HCT116 (cell line): ENCODE measurements around the gene EXOC6B. TPM values are rescaled to one million over a fixed set of nuclear protein-coding genes. Genes with fewer than 3 reads are reported as not detected.

Experiments
- ATAC-seq: fragments of 200-7000 bp; cut with Tn5 transposase; 2 replicates; pipeline ENCODE4 v1.9.1; 2020; ENCODE audit warnings: mild to moderate bottlenecking, moderate library complexity
- BruUV-seq: library from RNA; stranded (reverse); fragments of 400-500 nt; replicated peaks from 2 replicates; lab custom pipeline; 2021; lab: Mats Ljungman, UMichigan
- CTCF ChIA-PET: fragments of 300-600 bp; sonication (Branson Sonifier 250); formaldehyde crosslinking; loops from one replicate; lab custom pipeline; 2021; ENCODE audit warnings: antibody characterized with exemption; lab: Charles Lee
- POLR2A ChIA-PET: fragments of 300-600, 350-600 bp; sonication (Branson Sonifier 250); formaldehyde crosslinking; loops from one replicate; lab custom pipeline; 2021; ENCODE audit warnings: antibody characterized with exemption; lab: Charles Lee
- RAD21 ChIA-PET, 2 experiments: fragments of 300-600 bp; sonication (Branson Sonifier 250); formaldehyde crosslinking; loops; one replicate each; lab custom pipeline; 2023; ENCODE audit warnings: low total read pairs in 2 of 2; ENCODE audit not compliant: uncharacterized antibody in 2 of 2, unreplicated experiment in 2 of 2, low non-redundant PET in 1 of 2; lab: Charles Lee
- DNase-seq: peaks from one replicate; pipeline ENCODE4 v3.0.0-alpha.2; 2010; ENCODE audit warnings: low read depth, low spot score
- H2AFZ ChIP-seq: fragments of 200-600 bp; shearing (Covaris generic), sonication (generic); 2 replicates; pipeline ENCODE4 v1.6.1; 2017; ENCODE audit warnings: low read depth, mixed run types, mixed read lengths, antibody characterized with exemption, low read length; ENCODE audit not compliant: poor library complexity, severe bottlenecking
- H3K27ac ChIP-seq: 2 replicates; pipeline ENCODE4 v1.5.1; 2012; ENCODE audit warnings: low read depth, low read length
- H3K27me3 ChIP-seq: fragments of 200-600 bp; sonication (generic); 2 replicates; pipeline ENCODE4 v1.6.1; 2016; ENCODE audit warnings: mixed run types, low read length, mixed read lengths; ENCODE audit not compliant: insufficient read depth
- H3K36me3 ChIP-seq, 2 experiments: fragments of 200-500 bp in 1 of 2; fragments of 200-600 bp in 1 of 2; sonication (Bioruptor generic) in 1 of 2; sonication (generic) in 1 of 2; 2 replicates each; pipeline versions ENCODE4 v1.5.1 to v1.6.1; 2014 to 2016; ENCODE audit warnings: low read length in 2 of 2, inconsistent platforms in 1 of 2, mixed read lengths in 1 of 2, mixed run types in 1 of 2; ENCODE audit not compliant: insufficient read depth in 2 of 2, control insufficient read depth in 1 of 2
- H3K4me1 ChIP-seq, 2 experiments: fragments of 200-600 bp in 1 of 2; sonication (generic) in 1 of 2; 2 replicates each; pipeline versions ENCODE4 v1.5.1 to v1.6.1; 2012 to 2017; ENCODE audit warnings: low read length in 2 of 2, inconsistent platforms in 1 of 2, mild to moderate bottlenecking in 1 of 2, mixed read lengths in 1 of 2, mixed run types in 1 of 2, moderate library complexity in 1 of 2; ENCODE audit not compliant: insufficient read depth in 2 of 2, control insufficient read depth in 1 of 2
- H3K4me2 ChIP-seq: fragments of 200-600 bp; sonication (generic); 2 replicates; pipeline ENCODE4 v1.6.1; 2017; ENCODE audit warnings: mixed run types, low read length, mixed read lengths
- H3K4me3 ChIP-seq, 2 experiments: fragments of 200-600 bp in 1 of 2; sonication (generic) in 1 of 2; replicated peaks in 1 of 2; 2 replicates each; pipeline ENCODE4 v1.5.1; 2011 to 2016; ENCODE audit warnings: low read length in 2 of 2, control low read depth in 1 of 2, low read depth in 1 of 2, mild to moderate bottlenecking in 1 of 2, mixed read lengths in 1 of 2, mixed run types in 1 of 2
- H3K79me2 ChIP-seq: fragments of 200-600 bp; sonication (generic); 2 replicates; pipeline ENCODE4 v1.6.1; 2017; ENCODE audit warnings: mild to moderate bottlenecking, mixed run types, low read length, moderate library complexity, mixed read lengths; ENCODE audit not compliant: insufficient read depth
- H3K9ac ChIP-seq: fragments of 200-600 bp; sonication (generic); 2 replicates; pipeline ENCODE4 v1.6.1; 2016; ENCODE audit warnings: low read length, mixed read lengths
- H3K9me2 ChIP-seq: fragments of 200-600 bp; sonication (generic), shearing (Covaris generic); 2 replicates; pipeline ENCODE4 v1.6.1; 2017; ENCODE audit warnings: mixed run types, mild to moderate bottlenecking, moderate library complexity; ENCODE audit not compliant: insufficient read depth
- H3K9me3 ChIP-seq, 2 experiments: fragments of 200-500 bp in 1 of 2; fragments of 200-600 bp in 1 of 2; sonication (Bioruptor generic) in 1 of 2; sonication (generic) in 1 of 2; 2 replicates each; pipeline ENCODE4 v1.6.1; 2014 to 2017; ENCODE audit warnings: low read length in 2 of 2, mixed read lengths in 2 of 2, inconsistent platforms in 1 of 2, low read depth in 1 of 2, mild to moderate bottlenecking in 1 of 2, mixed run types in 1 of 2, moderate library complexity in 1 of 2; ENCODE audit not compliant: control insufficient read depth in 1 of 2, insufficient read depth in 1 of 2
- H4K20me1 ChIP-seq: fragments of 200-600 bp; sonication (generic), shearing (Covaris generic); 2 replicates; pipeline ENCODE4 v1.6.1; 2017; ENCODE audit warnings: mixed run types, mild to moderate bottlenecking, moderate library complexity; ENCODE audit not compliant: insufficient read depth
- CTCF ChIP-seq, 3 experiments: fragments of 200-600 bp in 1 of 3; sonication (generic) in 1 of 3; IDR thresholded peaks in 2 of 3; conservative IDR thresholded peaks in 1 of 3; 2 replicates each; pipeline ENCODE4 v1.5.1; 2012 to 2017; ENCODE audit warnings: low read depth in 2 of 3, low read length in 2 of 3, antibody characterized with exemption in 1 of 3, borderline replicate concordance in 1 of 3, control low read depth in 1 of 3, mild to moderate bottlenecking in 1 of 3, mixed read lengths in 1 of 3, mixed run types in 1 of 3, moderate library complexity in 1 of 3; ENCODE audit not compliant: insufficient read depth in 1 of 3
- EGR1 ChIP-seq: IDR thresholded peaks from 2 replicates; pipeline ENCODE4 v1.6.1; 2012; ENCODE audit warnings: low read depth
- EZH2 ChIP-seq: fragments of 200-600 bp; sonication (generic); IDR thresholded peaks from 2 replicates; pipeline ENCODE4 v1.6.1; 2017; ENCODE audit warnings: antibody characterized with exemption, mixed run types
- EZH2phosphoT487 ChIP-seq: fragments of 200-600 bp; IDR thresholded peaks from 2 replicates; pipeline ENCODE4 v1.6.1; 2018; ENCODE audit warnings: antibody characterized with exemption, borderline replicate concordance
- JUND ChIP-seq: IDR thresholded peaks from 2 replicates; pipeline ENCODE4 v1.6.1; 2012
- RAD21 ChIP-seq: IDR thresholded peaks from 2 replicates; pipeline ENCODE4 v1.6.1; 2012; ENCODE audit warnings: low read depth, mild to moderate bottlenecking
- SIN3A ChIP-seq: IDR thresholded peaks from 2 replicates; pipeline ENCODE4 v1.6.1; 2012; ENCODE audit warnings: low read depth
- TCF7L2 ChIP-seq: IDR thresholded peaks from 2 replicates; pipeline ENCODE4 v1.7.0; 2011; ENCODE audit warnings: borderline replicate concordance, inconsistent platforms; ENCODE audit not compliant: insufficient read depth, insufficient read length; ENCODE audit errors: extremely low read depth
- ZFX ChIP-seq: fragments of 450-650 bp; IDR thresholded peaks from 2 replicates; pipeline ENCODE4 v1.6.1; 2017
- intact Hi-C: fragments of 100-400 bp; cut with micrococcal nuclease; formaldehyde crosslinking; loops from 2 replicates; pipeline ENCODE4 v1.10.0; 2022
- total RNA-seq: library from RNA; stranded (reverse); gene quantifications from one replicate; pipeline ENCODE4 v1.2.1, GENCODE V29; 2021; ENCODE audit not compliant: unreplicated experiment
- TF ChIP-seq, protein P1 (sequence below): IDR thresholded peaks from 2 replicates; pipeline ENCODE4 v1.6.1; 2012; ENCODE audit warnings: low read depth
- TF ChIP-seq, protein P2 (sequence below): IDR thresholded peaks from 2 replicates; pipeline ENCODE4 v1.6.1; 2012

Gene EXOC6B
- total RNA-seq, 1 experiment from 2014 or later = 25.4 TPM

DNA sequence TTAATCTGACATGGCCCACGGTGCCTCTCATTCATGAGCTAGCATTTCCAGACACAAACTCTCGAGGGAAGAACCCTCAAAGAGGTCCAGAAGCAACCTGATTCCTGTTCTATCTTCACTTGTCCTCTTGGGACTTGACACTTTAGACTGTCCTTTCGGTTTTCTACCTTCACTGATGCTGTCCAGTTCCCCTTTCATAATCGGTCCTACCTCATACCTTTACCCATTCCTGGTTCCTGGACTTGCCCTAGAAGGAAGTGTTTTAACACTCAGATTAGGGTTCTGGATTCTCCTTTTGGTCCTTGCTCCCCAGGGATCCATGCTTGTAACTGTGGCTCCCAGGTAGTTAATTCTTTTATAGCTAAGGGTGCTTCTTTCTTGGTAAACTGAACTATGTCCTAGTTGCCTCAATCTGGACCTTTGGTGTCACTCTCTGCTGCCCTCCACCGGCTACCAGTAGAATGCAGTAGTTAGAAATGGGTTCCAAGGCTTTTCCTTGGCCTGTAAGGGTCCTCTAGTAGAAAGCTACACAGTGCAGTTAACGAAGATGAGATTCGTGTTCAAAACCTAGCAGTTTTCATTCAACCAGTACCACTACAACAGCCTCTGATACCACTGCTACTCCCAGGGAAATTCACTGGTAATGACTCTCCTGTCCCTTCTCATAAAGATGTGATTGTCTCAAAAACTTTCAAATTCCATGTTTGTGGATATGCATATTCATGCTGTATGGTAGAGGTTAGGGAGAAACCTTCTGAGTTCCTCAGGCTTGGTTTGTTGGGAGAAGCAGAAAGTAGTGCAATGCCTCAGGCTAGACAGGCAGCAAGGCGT is 500.0 kb downstream of the EXOC6B start:
- POLR2A ChIA-PET = no interaction called here
- Histone ChIP-seq H3K9me2 (no peaks in the 10 kb centered on the region), H3K27ac (no peak overlapping the region), H3K27me3 (no peaks in the 10 kb centered on the region), H3K9me3 (no peaks in the 10 kb centered on the region), H3K9ac (no peak overlapping the region), H3K4me3 (no peak overlapping the region), H3K36me3 (no peaks in the 10 kb centered on the region), H3K4me2 (no peak overlapping the region), H4K20me1 (no peaks in the 10 kb centered on the region), H2AFZ (no peak overlapping the region), H3K79me2 (no peaks in the 10 kb centered on the region), H3K4me1 (no peaks in the 10 kb centered on the region)
- DNase-seq (no peak), ATAC-seq (peak; percentile 86)
- intact Hi-C loops = no loop called here
- CTCF ChIA-PET = interaction anchor here (0.6 to 2.0 kb wide), 7 partner anchors 12 to 401 kb away, joined by 3 to 8 read pairs (median 3); no protein-coding TSS in a partner anchor
- RAD21 ChIA-PET = no interaction called here
- no TSS peak for BruUV-seq
- TF ChIP-seq ZFX = no peak
- peak; percentile 32 to 86 (median 81); a peak in 5 of 6 replicates for TF ChIP-seq CTCF (IDR thresholded peaks at IDR 0.05 in 2 of 3, conservative IDR thresholded peaks at IDR 0.05 in 1 of 3; ENCODE audit: borderline replicate concordance in 1 of 3, insufficient read depth in 1 of 3, low read depth in 2 of 3, low read length in 2 of 3)
- peak; percentile 40 for TF ChIP-seq RAD21

GRCh38 chr2:72316774-72317173 is 509.1 kb downstream of the EXOC6B start:
- Histone ChIP-seq H3K4me2 (no peak overlapping the region), H3K9me3 (no peaks in the 10 kb centered on the region), H3K9me2 (no peaks in the 10 kb centered on the region), H3K27me3 (no peaks in the 10 kb centered on the region), H3K36me3 (no peaks in the 10 kb centered on the region), H3K9ac (no peak overlapping the region), H2AFZ (no peak overlapping the region), H3K27ac (no peak overlapping the region), H4K20me1 (no peaks in the 10 kb centered on the region), H3K79me2 (no peaks in the 10 kb centered on the region), H3K4me1 (no peaks in the 10 kb centered on the region)
- no TSS peak for BruUV-seq
- no peak for DNase-seq
- ChIA-PET RAD21 (no interaction called here), POLR2A (no interaction called here), CTCF (no interaction called here)
- intact Hi-C loops = no loop called here
- TF ChIP-seq TCF7L2 = no peak
- TF ChIP-seq, protein P1, sequence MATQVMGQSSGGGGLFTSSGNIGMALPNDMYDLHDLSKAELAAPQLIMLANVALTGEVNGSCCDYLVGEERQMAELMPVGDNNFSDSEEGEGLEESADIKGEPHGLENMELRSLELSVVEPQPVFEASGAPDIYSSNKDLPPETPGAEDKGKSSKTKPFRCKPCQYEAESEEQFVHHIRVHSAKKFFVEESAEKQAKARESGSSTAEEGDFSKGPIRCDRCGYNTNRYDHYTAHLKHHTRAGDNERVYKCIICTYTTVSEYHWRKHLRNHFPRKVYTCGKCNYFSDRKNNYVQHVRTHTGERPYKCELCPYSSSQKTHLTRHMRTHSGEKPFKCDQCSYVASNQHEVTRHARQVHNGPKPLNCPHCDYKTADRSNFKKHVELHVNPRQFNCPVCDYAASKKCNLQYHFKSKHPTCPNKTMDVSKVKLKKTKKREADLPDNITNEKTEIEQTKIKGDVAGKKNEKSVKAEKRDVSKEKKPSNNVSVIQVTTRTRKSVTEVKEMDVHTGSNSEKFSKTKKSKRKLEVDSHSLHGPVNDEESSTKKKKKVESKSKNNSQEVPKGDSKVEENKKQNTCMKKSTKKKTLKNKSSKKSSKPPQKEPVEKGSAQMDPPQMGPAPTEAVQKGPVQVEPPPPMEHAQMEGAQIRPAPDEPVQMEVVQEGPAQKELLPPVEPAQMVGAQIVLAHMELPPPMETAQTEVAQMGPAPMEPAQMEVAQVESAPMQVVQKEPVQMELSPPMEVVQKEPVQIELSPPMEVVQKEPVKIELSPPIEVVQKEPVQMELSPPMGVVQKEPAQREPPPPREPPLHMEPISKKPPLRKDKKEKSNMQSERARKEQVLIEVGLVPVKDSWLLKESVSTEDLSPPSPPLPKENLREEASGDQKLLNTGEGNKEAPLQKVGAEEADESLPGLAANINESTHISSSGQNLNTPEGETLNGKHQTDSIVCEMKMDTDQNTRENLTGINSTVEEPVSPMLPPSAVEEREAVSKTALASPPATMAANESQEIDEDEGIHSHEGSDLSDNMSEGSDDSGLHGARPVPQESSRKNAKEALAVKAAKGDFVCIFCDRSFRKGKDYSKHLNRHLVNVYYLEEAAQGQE = no peak
- TF ChIP-seq EGR1 = no peak
- no peak for TF ChIP-seq ZFX
- no peak for TF ChIP-seq JUND
- TF ChIP-seq, protein P2, sequence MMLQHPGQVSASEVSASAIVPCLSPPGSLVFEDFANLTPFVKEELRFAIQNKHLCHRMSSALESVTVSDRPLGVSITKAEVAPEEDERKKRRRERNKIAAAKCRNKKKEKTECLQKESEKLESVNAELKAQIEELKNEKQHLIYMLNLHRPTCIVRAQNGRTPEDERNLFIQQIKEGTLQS = no peak
- TF ChIP-seq EZH2 = no peak
- no peak for TF ChIP-seq SIN3A
- no peak for TF ChIP-seq EZH2phosphoT487
- TF ChIP-seq, all 23 proteins: peak for 0
- no peak for ATAC-seq
- no peak overlapping the region for H3K4me3 ChIP-seq
